ENCODE data around the gene NAALADL2.

DNA sequence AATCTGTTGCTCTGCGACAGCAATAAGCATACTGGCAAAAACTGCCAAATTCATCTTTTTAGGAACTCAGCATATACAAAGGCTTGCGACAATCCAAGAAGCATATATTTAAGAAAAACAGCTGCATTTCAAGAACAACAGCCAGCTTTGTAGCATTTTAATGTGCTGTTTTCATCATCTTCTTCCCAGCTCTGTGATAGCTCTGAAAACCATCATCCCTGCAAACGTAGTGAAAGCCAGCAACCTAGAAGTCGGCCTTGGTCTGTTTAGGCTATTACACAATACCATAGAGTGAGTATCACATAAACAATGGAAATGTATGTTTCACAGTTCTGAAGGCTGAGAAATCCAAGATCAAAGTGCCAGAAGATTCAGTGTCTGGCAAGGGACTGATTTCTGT lies 187.5 kb downstream of the NAALADL2 start:
- TF ChIP-seq, protein P1, sequence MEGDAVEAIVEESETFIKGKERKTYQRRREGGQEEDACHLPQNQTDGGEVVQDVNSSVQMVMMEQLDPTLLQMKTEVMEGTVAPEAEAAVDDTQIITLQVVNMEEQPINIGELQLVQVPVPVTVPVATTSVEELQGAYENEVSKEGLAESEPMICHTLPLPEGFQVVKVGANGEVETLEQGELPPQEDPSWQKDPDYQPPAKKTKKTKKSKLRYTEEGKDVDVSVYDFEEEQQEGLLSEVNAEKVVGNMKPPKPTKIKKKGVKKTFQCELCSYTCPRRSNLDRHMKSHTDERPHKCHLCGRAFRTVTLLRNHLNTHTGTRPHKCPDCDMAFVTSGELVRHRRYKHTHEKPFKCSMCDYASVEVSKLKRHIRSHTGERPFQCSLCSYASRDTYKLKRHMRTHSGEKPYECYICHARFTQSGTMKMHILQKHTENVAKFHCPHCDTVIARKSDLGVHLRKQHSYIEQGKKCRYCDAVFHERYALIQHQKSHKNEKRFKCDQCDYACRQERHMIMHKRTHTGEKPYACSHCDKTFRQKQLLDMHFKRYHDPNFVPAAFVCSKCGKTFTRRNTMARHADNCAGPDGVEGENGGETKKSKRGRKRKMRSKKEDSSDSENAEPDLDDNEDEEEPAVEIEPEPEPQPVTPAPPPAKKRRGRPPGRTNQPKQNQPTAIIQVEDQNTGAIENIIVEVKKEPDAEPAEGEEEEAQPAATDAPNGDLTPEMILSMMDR (conservative IDR thresholded peaks at IDR 0.05 in 1 of 2, IDR thresholded peaks at IDR 0.05 in 1 of 2; ENCODE audit: extremely low read depth in 1 of 2, insufficient read depth in 1 of 2, low read depth in 1 of 2, low read length in 2 of 2) = no peak
- TF ChIP-seq EZH2 (IDR thresholded peaks at IDR 0.05; ENCODE audit: borderline replicate concordance, low read length) = no peak

Data from mammary epithelial cell (primary cell).